ENCODE results near the gene P4HA2. TPM values are rescaled to one million over a fixed set of nuclear protein-coding genes. Genes with fewer than 3 reads are reported as not detected.

Gene P4HA2
- total RNA-seq, 4 donors from 2014 or later = 32.8 to 48.7 (median 37.6) TPM

DNA sequence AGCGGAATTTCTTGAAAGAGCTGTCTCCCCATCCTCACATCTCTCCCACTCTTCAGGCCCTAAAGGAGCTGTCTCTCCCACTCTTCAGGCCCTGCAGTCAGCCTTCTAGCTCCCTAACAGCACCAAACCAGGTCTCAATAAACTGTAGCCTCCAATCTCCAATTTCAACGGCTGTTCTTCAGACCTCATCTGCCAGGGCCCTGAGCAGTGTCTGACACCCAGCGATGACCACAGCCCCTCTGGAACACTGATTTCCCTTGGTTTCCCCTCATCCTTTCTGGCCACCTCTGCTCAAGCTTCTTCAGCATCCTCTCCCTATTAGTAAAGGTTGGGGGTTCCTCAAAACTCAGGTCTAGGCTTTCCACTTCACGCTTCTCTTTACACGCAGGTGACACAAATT is 1.6 kb upstream of the P4HA2 start:
- H3K9me3 ChIP-seq = no peaks in the 10 kb centered on the region
- TF ChIP-seq, protein P1, sequence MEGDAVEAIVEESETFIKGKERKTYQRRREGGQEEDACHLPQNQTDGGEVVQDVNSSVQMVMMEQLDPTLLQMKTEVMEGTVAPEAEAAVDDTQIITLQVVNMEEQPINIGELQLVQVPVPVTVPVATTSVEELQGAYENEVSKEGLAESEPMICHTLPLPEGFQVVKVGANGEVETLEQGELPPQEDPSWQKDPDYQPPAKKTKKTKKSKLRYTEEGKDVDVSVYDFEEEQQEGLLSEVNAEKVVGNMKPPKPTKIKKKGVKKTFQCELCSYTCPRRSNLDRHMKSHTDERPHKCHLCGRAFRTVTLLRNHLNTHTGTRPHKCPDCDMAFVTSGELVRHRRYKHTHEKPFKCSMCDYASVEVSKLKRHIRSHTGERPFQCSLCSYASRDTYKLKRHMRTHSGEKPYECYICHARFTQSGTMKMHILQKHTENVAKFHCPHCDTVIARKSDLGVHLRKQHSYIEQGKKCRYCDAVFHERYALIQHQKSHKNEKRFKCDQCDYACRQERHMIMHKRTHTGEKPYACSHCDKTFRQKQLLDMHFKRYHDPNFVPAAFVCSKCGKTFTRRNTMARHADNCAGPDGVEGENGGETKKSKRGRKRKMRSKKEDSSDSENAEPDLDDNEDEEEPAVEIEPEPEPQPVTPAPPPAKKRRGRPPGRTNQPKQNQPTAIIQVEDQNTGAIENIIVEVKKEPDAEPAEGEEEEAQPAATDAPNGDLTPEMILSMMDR (IDR thresholded peaks at IDR 0.05) = no peak
- TF ChIP-seq POLR2AphosphoS5 (IDR thresholded peaks at IDR 0.05) (no peak), POLR2A (IDR thresholded peaks at IDR 0.05) (no peak), EP300 (IDR thresholded peaks at IDR 0.05) (no peak)
- H3K4me1 ChIP-seq = peaks cover 6 to 38% (median 25%) of the 10 kb centered on the region in 3 donors
- no peaks in the 10 kb centered on the region for H3K36me3 ChIP-seq
- WGBS, 2 donors (ENCODE audit: low coverage in 1 of 2) = 96 to 97% methylated on average over 4 of the region's 5 CpGs
- no peak overlapping the region for H3K27ac ChIP-seq
- H3K4me3 ChIP-seq = no peak overlapping the region
- no peaks in the 10 kb centered on the region for H3K27me3 ChIP-seq
- no peak for ATAC-seq

DNA sequence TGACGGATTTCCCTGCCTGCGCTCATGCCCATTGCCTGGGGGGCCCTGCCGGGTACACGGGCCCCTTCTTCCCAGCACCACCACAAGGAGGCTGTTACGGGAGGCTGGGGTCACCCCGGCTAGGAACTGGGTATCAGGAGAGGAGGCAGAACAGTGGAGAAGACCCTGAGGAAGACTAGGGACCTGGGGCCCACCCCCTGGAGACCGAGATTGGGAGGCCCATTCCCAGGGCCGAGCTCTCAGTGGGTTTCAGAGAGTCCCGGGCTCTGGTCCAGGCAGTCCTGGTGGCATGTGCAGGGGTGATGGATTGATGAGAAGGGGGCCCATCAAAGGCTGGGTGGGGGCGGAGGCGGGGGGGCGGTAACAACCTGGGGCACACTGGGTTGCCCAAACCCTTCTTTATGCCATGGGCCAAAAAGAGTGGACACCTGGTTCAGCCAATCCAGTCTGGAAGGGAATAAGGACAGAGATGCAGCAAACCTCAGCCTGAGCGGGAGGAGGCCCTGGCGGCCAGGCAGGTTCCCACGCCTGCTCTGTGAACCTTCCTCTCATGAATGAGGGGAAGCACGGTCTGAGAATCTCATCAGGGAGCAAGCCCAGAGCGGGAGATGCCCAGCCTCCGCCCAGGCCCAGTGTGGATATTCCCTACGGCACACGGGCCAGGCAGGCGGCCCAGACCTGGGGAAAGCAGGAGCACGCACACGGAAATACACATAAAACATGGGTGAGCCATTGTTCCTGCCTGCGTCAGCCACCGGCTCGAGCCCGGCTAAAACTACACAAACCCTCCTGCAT is 785 bp upstream of the P4HA2 start:
- TF ChIP-seq POLR2A (IDR thresholded peaks at IDR 0.05) (no peak), EP300 (IDR thresholded peaks at IDR 0.05) (no peak), POLR2AphosphoS5 (IDR thresholded peaks at IDR 0.05) (no peak)
- TF ChIP-seq, protein P1 (IDR thresholded peaks at IDR 0.05) = no peak
- 66 to 85% methylated on average over 12 to 13 of the region's 27 CpGs for WGBS, 2 donors (ENCODE audit: low coverage in 1 of 2)
- Histone ChIP-seq H3K27ac (peak overlapping the region; percentile 87 to 94 (median 92)), H3K4me1 (peaks cover 7 to 46% (median 32%) of the 10 kb centered on the region in 3 donors), H3K4me3 (peak overlapping the region; percentile 88 to 96), H3K27me3 (no peaks in the 10 kb centered on the region), H3K36me3 (no peaks in the 10 kb centered on the region), H3K9me3 (no peaks in the 10 kb centered on the region)
- ATAC-seq = no peak

DNA sequence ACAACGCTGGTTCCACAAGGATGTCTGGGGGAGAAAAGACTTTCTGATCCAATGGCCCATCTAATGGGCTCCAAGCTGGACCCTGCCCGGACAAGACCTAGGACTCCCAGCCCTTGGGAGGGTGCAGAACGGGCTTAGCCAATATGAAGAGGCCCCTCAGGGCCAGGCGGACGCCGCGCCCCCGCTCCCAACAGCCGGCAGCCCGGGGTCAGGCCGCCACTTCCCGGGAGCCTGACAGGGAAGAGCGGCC is 493 bp downstream of the P4HA2 start:
- peak overlapping the region; percentile 88 to 96 for H3K4me3 ChIP-seq
- no peaks in the 10 kb centered on the region for H3K9me3 ChIP-seq
- TF ChIP-seq POLR2AphosphoS5 (IDR thresholded peaks at IDR 0.05) (no peak), EP300 (IDR thresholded peaks at IDR 0.05) (no peak)
- H3K4me1 ChIP-seq = peaks cover 10 to 59% (median 41%) of the 10 kb centered on the region in 3 donors
- WGBS, 2 donors (ENCODE audit: low coverage in 1 of 2) = no CpG with 5 or more reads among the region's 13 CpGs
- H3K36me3 ChIP-seq = no peaks in the 10 kb centered on the region
- no peak for ATAC-seq
- H3K27me3 ChIP-seq = no peaks in the 10 kb centered on the region
- peak overlapping the region; percentile 87 to 94 (median 92) for H3K27ac ChIP-seq

DNA sequence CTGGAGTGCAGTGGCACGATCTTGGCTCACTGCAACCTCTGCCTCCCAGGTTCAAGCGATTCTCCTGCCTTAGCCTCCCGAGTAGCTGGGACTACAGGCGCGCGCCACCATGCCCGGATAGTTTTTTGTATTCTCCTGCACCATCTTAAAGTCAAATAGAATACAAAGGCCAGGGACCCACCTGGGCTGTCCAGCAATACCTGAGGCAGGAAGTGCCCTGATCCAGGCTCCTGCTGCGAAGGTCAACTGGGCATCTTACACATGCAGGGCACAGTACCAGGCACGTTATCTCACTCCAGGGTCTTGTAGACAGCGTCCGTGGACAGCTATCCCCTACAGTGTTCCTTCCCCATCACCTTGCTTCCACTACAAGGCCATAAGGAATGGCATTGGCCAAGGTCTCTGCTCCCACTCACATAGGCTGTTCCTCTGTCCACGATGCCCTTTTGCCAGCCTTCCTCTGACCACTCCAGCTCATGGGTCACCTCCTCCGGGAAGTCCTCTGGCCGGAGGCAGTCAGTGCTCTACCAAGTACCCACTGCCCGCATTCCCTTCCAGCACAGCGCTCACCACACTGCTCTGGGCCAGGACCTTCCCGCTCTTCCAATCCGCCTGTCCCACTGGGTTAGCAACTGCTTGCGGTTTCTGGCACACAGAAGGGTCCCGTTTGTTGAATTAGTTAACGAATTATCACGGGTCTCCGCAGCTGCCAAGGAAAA is 978 bp downstream of the P4HA2 start:
- Histone ChIP-seq H3K36me3 (no peaks in the 10 kb centered on the region), H3K9me3 (no peaks in the 10 kb centered on the region), H3K27me3 (no peaks in the 10 kb centered on the region), H3K27ac (peak overlapping the region; percentile 87 to 94 (median 92)), H3K4me3 (peak overlapping the region; percentile 88 to 96), H3K4me1 (peaks cover 11 to 64% (median 44%) of the 10 kb centered on the region in 3 donors)
- WGBS, 2 donors (ENCODE audit: low coverage in 1 of 2) = 80 to 92% methylated on average over 1 to 10 of the region's 23 CpGs
- TF ChIP-seq EP300 (IDR thresholded peaks at IDR 0.05) (no peak), POLR2A (IDR thresholded peaks at IDR 0.05) (no peak), POLR2AphosphoS5 (IDR thresholded peaks at IDR 0.05) (no peak)
- TF ChIP-seq, protein P1 (IDR thresholded peaks at IDR 0.05) = no peak
- no peak for ATAC-seq

DNA sequence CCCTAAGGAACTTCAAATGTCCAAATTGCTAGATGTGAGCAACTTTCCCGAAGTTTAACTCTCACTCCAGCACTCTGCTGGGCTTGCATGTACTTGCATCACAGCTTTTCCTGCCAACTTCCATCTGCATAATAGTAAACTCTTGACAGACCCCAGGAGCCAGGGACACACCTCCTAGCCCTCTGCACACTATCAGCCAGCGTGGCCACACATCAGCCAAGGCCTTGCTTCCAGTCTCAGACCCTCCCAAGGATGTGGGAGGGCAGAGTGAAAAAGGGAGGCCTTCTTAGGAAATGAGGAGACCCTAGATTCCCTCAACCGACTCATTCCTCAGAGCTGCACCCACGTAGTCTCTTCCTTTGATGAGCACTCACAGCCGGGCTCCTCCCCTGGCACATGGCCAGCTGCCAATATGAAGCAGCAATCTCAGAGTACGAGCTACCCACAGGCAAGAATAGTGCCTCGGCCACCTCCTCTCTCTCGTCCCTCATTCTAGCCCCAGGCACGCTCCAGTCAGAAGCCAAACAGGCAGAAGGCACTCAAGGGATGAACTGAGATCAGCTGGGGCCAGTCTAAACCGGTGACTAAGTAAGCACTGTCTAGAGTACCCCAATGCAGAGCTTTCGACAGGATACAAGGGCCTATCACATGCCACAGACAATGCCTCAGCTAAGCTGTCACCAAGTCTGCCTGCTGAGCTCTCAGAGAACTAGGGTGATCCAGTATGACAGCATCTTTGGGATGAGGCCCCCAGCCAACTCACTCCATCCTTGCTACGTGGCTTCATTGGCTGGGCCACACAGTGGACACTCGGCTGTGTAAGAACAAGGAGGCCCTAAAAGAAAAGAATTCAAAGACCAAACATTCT is 2.3 kb downstream of the P4HA2 start:
- H3K36me3 ChIP-seq = no peaks in the 10 kb centered on the region
- no peaks in the 10 kb centered on the region for H3K27me3 ChIP-seq
- H3K9me3 ChIP-seq = no peaks in the 10 kb centered on the region
- peak overlapping the region in 1 of 2 donors; percentile 20 for H3K4me3 ChIP-seq
- ATAC-seq = peak; percentile 14
- peaks cover 11 to 77% (median 48%) of the 10 kb centered on the region in 3 donors for H3K4me1 ChIP-seq
- H3K27ac ChIP-seq = peak overlapping the region in 3 of 4 donors; percentile 75 to 94 (median 93)
- TF ChIP-seq POLR2AphosphoS5 (IDR thresholded peaks at IDR 0.05) = peak; percentile 57
- TF ChIP-seq EP300 (IDR thresholded peaks at IDR 0.05) = no peak
- WGBS, 2 donors (ENCODE audit: low coverage in 1 of 2) = 0 to 25% methylated on average over 1 to 5 of the region's 13 CpGs
